GM18498 (cell line): ENCODE data around the gene NGB.
"Not testable (repeated sequence)": the region's sequence is repeated elsewhere in the genome, so short reads cannot be mapped to it uniquely, and the experiment has no call there.

Experiments
- ATAC-seq: cut with Tn5 transposase; IDR thresholded peaks from one replicate; pipeline ENCODE4 v1.9.1; 2021; ENCODE audit warnings: mild to moderate bottlenecking, moderate library complexity; ENCODE audit not compliant: unreplicated experiment

NGB gene

GRCh38 chr14:77296906-77297305 is 25.9 kb upstream of the NGB start:
- ATAC-seq: no peak

GRCh38 chr14:77296155-77296554 is 25.1 kb upstream of the NGB start:
- no peak for ATAC-seq

DNA sequence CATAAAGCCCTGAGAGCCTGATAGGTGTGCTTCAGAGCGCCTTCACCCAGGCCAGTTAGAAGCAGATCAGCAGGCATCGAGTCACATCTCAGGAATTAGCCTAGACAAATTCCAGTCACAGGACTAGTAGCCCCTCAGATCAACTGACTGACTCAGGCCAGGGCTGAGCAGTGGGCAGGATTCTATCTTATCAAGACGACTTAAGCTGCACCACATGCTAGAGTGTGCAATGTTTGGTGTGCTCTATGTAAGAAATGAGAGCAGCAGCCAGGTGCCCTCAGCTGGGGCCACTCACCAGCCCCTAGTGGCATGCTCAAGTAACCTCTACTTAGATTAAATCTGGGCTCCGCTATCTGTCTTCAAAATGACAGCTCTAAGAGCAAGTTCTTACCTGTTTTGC is 19.7 kb upstream of the NGB start:
- ATAC-seq: no peak

DNA sequence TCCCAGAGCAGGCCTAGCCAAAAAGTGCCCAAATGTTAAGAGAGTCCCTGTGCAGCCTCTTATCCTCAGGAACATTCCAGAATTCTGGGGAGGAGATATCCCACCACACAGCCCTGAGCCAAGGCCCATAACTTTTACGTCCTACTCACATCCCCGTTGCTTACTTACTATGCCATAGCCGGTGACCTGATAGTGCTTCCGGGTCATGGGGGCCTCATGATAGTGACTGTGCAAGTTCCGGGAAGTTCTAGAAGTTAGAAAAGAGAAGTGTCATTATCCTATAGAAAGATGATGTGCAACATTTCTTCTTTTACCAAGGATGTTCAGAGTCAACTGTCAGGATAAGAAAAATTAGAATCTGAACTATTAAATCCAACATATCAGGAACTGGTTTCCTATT is 15.6 kb upstream of the NGB start:
- no peak for ATAC-seq

GRCh38 chr14:77284466-77284865 is 13.5 kb upstream of the NGB start:
- ATAC-seq: no peak

- ATAC-seq: no peak
Observed at GRCh38 chr14:77284066-77284465, 13.1 kb upstream of the NGB start.

DNA sequence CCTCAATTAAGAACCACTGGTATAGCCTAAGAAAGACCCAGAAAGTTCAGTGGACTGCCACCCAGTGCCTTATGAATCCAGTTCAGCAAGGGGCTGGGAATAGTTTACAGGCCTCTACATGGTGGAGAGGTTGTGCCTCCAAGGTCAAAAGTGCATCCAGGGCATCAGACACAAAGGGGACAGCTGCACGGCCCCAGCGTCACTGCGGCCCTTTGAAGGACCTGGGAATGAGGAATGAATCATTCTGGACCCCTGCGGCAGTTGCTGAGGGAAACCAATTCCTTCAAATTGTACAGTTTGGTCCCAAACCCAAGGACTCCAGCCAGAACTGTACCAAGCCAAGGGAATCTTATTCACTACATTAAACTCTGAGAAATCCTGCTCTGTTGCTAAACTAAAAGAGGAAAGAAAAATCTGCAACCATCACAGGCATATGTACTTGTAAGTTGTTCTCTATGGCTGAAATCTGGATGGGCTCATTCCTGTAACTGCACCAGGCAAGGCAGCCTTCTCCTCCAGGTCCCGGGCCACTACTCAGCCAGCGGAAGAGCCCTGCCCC is 10.9 kb upstream of the NGB start:
- ATAC-seq: no peak

DNA sequence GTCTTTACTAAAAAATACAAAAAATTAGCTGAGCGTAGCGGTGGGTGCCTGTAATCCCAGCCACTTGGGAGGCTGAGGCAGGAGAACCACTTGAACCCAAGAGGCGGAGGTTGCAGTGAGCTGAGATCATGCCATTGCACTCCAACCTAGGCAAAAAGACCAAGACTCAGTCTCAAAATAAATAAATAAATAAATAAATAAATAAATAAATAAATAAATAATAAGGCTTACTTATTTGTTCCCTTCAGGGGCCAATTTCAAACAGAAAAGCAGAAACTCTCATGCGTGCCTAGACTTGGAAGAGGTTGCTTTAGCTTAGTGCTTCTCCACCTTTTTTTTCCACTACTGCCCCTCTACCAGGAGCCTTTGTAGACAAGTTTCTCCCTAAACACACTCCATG is 9.9 kb upstream of the NGB start:
- not testable (repeated sequence) for ATAC-seq

- ATAC-seq: no peak
Observed at GRCh38 chr14:77279719-77280118, 8.7 kb upstream of the NGB start.

DNA sequence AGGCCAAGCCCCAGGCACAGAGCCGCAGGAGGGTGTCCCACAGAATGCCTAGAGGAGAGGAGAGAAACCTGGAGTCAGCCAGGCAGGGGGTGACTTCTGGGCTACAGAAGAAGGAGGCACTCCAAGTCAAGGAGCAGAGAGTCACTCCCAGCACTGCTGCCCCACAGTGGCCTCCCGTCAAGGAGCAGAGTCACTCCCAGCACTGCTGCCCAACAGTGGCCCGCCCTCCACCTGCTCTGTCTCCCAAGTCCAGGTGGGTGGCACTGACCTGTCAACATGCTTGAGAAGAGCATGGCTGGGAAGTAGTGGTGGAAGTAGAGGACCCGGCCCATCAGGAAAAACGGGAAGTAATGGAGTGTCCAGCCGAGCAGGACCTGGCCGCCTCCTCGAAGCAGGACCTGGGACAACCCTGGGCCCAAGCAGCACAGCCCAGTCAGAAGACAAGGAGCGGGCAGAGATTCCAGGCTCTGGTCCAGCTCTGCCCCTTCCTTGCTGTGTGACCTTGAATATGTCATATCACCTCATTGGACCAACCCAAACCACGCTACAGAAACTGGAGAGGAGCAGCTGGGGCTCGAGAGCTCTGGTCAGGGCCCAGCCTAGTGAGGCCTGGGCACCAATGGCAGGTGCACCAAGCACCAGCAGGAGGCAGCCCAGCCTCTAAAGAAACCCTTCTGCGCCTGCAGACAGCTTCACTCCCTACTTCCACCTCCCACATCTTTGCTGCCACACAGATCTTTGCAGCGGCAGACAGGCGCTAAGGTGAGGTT is 7.6 kb upstream of the NGB start:
- ATAC-seq: no peak

DNA sequence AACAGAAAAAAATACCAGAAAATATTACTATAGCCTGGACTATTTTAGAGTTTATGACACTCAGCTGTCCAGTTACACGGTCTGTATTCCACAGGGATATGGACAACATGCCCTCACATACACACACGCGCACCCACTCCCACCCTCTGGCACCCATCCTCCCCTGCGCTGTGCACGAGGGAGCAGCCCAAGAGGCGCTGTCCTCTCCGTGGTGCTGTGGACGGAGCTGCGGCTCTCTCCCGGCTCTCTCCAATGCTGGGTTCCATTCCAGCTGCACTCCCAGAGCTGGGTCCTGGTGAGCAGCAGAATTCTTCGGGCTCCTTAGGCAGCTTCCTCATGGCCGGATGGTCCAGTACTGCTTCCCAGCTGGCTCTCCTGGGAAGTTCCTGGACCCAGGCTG is 6.0 kb upstream of the NGB start:
- ATAC-seq: no peak

- ATAC-seq: no peak
Observed at GRCh38 chr14:77276295-77276935, 5.4 kb upstream of the NGB start.

DNA sequence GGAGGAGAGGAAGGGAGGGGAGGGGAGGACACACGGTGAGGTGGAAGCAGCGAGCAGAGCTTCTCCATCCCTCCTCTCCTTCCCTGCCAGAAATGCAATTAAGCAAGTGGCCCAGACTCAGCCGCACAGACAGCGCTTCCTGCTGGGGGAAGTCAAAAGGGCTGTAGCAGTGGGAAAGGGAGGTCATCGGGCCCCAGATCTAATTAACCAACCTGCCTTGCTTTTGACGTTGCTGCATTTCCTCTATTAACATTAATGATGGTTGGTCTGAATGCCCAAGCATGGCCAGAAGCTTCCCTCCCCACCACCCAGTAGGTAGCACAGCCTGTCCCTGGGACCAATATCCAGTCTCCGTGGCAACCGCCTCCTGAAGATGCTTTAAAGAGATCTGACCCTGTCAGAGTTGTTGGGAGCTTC is 4.6 kb upstream of the NGB start:
- ATAC-seq: no peak

DNA sequence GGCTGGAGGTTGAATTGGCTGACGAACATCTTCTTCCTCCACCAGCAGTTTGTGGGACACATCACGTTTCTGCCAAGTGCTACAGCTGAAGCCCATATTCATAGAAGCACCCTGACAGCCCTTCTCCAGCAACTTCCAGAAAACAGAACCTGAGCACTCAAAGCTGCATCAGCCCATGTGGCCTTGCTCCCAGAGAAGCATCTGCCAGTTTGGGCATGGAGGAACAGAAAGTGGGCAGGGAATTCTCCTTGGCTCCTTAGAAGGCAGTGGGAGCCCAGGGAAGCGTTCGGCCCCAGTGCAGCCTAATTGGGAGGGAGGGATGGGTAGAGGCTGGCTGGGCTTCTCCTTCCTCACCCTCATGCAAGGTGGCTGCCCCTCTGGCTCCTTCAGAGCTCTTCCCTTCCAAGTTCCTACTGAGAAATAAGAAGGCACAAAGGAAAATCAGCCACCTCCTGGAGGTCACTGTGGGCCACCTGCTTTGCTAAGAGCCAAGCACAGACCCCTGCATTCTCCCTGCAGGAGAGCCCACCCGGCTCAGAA is 4.1 kb upstream of the NGB start:
- ATAC-seq: no peak

- ATAC-seq: no peak
Observed at GRCh38 chr14:77273796-77274195, 2.8 kb upstream of the NGB start.

- no peak for ATAC-seq
Observed at GRCh38 chr14:77272261-77272660, 1.3 kb upstream of the NGB start.

DNA sequence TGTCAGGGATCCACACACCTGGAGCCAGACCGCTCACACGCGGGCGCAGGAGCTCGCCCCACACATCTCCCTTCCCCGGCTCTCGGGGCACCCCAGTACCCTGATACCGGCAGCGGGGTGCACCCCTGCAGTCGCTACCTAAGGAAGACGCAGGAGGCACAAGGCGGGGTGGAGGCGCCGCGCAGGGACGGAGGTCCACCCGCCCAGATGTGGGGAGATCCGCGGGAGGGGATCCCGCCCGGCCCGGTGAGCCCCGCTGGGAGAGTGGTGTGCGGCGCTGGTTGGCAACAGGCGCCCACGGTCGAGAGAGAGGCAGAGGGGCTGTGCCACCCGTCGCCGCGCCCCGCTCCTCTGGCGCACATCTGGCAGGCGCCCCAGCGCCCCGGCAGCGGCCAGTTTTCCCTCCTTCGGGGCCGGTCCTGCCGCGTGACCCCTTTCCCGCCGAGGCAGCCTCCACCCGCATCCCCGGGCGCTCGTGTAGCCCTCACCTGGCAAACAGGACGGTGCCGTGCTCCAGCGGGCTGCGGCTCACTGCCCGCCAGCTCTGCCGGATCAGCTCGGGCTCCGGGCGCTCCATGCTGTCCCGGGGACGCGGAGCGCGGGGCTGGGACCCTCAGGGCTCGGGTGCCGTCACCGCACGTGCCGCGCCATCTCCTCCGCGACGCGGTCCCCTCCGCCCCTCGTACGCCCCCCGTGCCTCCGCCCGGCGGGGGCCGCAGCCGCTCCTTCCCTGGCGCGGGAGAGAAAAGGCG is 469 bp downstream of the NGB start:
- ATAC-seq: no peak

GRCh38 chr14:77268989-77269600 is 1.9 kb downstream of the NGB start:
- ATAC-seq: no peak

DNA sequence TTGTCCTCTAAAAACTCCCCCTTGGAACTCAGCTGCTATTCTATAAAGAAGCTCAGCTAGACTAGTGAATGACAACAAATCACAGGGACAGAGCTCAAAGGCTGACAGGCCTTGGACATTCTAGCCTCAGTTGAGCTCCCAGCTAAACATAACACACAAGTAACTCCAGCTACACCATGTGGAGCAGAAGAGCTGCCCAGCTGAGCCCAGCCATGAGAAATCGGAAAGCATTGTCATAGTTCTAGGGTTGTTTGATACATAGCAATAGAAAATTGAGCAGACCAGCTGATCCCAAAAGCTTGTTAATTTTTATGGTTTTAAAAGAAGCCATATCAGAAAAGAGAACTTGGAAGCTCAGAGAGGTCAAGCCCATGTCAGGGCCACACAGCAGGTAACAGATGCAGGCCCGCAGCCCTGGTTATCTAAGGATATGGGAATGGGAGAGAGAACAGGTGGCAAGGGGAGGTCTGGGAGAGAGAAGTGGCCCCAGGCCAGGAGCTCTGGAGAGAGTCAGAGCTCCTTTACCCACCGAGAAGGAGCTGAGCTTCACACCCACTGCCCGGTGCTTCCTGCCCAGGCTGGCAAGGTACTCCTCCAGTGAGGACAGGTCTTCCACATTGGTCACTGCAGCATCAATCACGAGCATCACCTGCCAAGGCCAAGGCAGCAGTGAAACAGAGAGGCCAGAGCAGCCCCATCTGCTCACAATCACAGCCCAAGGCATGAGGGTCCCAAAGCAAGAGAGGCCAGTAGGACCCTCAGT is 2.9 kb downstream of the NGB start:
- no peak for ATAC-seq

DNA sequence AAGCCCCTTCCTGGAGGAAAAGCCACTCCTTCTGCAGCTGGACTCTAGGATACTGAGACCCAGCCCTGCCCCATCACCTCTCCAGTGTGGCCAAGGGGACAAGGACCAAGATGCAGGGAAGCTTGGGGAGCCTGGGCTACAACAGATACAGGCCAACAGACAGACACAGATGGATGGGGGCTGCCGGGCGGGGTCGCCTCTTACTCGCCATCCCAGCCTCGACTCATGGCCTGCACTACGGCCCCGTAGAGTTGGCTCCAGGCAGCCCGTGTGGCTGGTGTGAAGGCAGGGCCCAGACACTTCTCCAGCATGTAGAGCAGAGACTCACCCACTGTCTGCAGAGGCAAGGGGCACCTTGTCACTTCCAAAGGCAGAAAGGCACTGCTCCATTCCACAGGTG is 4.7 kb downstream of the NGB start:
- no peak for ATAC-seq
